H1 (cell line): ENCODE measurements around the gene RXFP4.
"Not testable (repeated sequence)": the region's sequence is repeated elsewhere in the genome, so short reads cannot be mapped to it uniquely, and the experiment has no call there.

Experiments used
- CBX5 ChIP-seq: fragments of 300-800, 300-1000 bp; sonication (generic); IDR thresholded peaks from 2 replicates; pipeline ENCODE4 v1.7.1; 2016; ENCODE audit warnings: antibody characterized with exemption, low read length, low read depth
- CEBPB ChIP-seq: IDR thresholded peaks from 2 replicates; pipeline ENCODE4 v1.6.1; 2012; ENCODE audit warnings: low read depth, low read length
- CTCF ChIP-seq, 3 experiments: IDR thresholded peaks; 1 replicate in 2 of 3; 2 replicates in 1 of 3; pipeline versions ENCODE4 v1.5.1 to v1.6.1; 2011; ENCODE audit warnings: low read length in 3 of 3, mild to moderate bottlenecking in 3 of 3, inconsistent platforms in 2 of 3, low read depth in 1 of 3, moderate library complexity in 1 of 3; ENCODE audit not compliant: insufficient read depth in 1 of 3; ENCODE audit errors: control extremely low read depth in 1 of 3
- EZH2 ChIP-seq: fragments of 200-600 bp; sonication (generic); IDR thresholded peaks from 2 replicates; pipeline ENCODE4 v1.7.1; 2012; ENCODE audit warnings: low read depth, mild to moderate bottlenecking, moderate library complexity, low read length, inconsistent platforms; ENCODE audit not compliant: severe bottlenecking
- KDM1A ChIP-seq: fragments of 200-600, 300-600 bp; sonication (generic); IDR thresholded peaks from 2 replicates; pipeline ENCODE4 v1.7.1; 2016; ENCODE audit warnings: mild to moderate bottlenecking, low read length, borderline replicate concordance
- POLR2A ChIP-seq, 2 experiments: IDR thresholded peaks; 1 replicate in 1 of 2; 2 replicates in 1 of 2; pipeline ENCODE4 v1.6.1; 2011; ENCODE audit warnings: low read depth in 2 of 2, low read length in 2 of 2, mild to moderate bottlenecking in 2 of 2; ENCODE audit errors: control extremely low read depth in 1 of 2
- POLR2AphosphoS5 ChIP-seq: IDR thresholded peaks from 2 replicates; pipeline ENCODE4 v1.6.1; 2011; ENCODE audit warnings: low read depth, low read length
- RAD21 ChIP-seq, 2 experiments: IDR thresholded peaks in 1 of 2; conservative IDR thresholded peaks in 1 of 2; 2 replicates each; pipeline ENCODE4 v1.6.1; 2011; ENCODE audit warnings: low read depth in 2 of 2, low read length in 2 of 2, improper control_type of control experiment in 1 of 2, inconsistent platforms in 1 of 2, mild to moderate bottlenecking in 1 of 2, moderate library complexity in 1 of 2

- TF ChIP-seq KDM1A; CTCF (IDR thresholded peaks at IDR 0.05; ENCODE audit: control extremely low read depth in 1 of 3, insufficient read depth in 1 of 3, low read depth in 1 of 3, low read length in 3 of 3); RAD21 (IDR thresholded peaks at IDR 0.05 in 1 of 2, conservative IDR thresholded peaks at IDR 0.05 in 1 of 2; ENCODE audit: low read depth in 2 of 2, low read length in 2 of 2); CEBPB; POLR2A (IDR thresholded peaks at IDR 0.05; ENCODE audit: control extremely low read depth in 1 of 2, low read depth in 2 of 2, low read length in 2 of 2); CBX5; EZH2; POLR2AphosphoS5: not testable (repeated sequence)
These were observed 45.8 kb upstream of the RXFP4 start for GRCh38 chr1:155895617-155896016.
